OCI-LY1 (cell line): ENCODE measurements around the gene FER1L5.

Experiments used
- CTCF ChIP-seq: fragments of 200-600 bp; sonication (generic), shearing (Covaris generic); IDR thresholded peaks from 2 replicates; pipeline ENCODE4 v1.5.1; 2017; ENCODE audit warnings: mild to moderate bottlenecking, antibody characterized with exemption, low read length, moderate library complexity, mixed read lengths
- EZH2 ChIP-seq: fragments of 200-600 bp; sonication (generic), shearing (Covaris generic); IDR thresholded peaks from 2 replicates; pipeline ENCODE4 v1.8.0; 2017; ENCODE audit warnings: borderline replicate concordance, mixed run types, mild to moderate bottlenecking, antibody characterized with exemption, low read length, moderate library complexity, mixed read lengths

- TF ChIP-seq CTCF, result no peak
- TF ChIP-seq EZH2, result no peak
Observed at GRCh38 chr2:96716388-96716787, 73.8 kb downstream of the FER1L5 start.
